ENCODE results near the gene ATP6V1C2. TPM values are rescaled to one million over a fixed set of nuclear protein-coding genes. Genes with fewer than 3 reads are reported as not detected.

The ATP6V1C2 gene
- total RNA-seq, 4 donors from 2014 or later = 130 to 418 (median 211) TPM

DNA sequence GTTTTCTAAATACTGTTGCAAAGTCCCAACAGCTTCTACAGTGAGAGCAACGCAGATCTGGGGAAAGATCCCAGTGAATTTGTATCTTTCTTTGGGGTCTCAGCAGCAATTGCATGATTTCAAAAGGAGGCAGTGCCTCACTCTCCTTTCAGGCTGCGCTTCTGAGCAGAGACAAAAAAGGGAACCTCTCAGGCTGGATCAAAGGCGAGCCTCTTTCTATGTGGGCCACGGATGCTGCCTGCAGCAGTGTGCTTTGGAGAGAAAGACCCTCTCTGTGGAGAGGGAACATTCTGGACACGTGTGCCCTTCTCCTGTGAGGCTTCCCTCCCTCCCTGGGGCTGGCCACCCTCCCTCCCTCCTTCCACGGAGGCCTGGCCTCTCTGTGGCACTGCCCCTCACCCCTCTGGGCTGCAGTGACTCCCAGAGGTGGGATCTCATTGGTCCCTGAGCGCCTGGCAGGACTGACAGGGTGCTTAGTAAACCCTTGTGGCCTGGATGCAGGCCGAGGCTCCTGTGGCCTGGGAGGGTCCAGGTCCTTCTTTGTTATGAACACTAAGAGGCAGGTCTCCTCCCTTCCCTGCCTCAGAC lies 112.7 kb downstream of the ATP6V1C2 start:
- TF ChIP-seq, protein P1, sequence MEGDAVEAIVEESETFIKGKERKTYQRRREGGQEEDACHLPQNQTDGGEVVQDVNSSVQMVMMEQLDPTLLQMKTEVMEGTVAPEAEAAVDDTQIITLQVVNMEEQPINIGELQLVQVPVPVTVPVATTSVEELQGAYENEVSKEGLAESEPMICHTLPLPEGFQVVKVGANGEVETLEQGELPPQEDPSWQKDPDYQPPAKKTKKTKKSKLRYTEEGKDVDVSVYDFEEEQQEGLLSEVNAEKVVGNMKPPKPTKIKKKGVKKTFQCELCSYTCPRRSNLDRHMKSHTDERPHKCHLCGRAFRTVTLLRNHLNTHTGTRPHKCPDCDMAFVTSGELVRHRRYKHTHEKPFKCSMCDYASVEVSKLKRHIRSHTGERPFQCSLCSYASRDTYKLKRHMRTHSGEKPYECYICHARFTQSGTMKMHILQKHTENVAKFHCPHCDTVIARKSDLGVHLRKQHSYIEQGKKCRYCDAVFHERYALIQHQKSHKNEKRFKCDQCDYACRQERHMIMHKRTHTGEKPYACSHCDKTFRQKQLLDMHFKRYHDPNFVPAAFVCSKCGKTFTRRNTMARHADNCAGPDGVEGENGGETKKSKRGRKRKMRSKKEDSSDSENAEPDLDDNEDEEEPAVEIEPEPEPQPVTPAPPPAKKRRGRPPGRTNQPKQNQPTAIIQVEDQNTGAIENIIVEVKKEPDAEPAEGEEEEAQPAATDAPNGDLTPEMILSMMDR (IDR thresholded peaks at IDR 0.05) = no peak
- no peak for TF ChIP-seq POLR2A (IDR thresholded peaks at IDR 0.05)
- no peak overlapping the region for H3K4me3 ChIP-seq (ENCODE audit: low read depth, poor library complexity, severe bottlenecking)
- WGBS, 2 donors = 76 to 77% methylated on average over 8 of the region's 8 CpGs
- intact Hi-C loops (cut with DNase I; ENCODE audit: low total_unique reads) = loop anchor here (5.0 to 10.0 kb wide), 2 partner anchors 288 to 611 kb away; no protein-coding TSS in a partner anchor
- no peak for DNase-seq (ENCODE audit: low spot score in 2 of 2)

Other genes with a start within 250 kb of the ATP6V1C2 start
- 10 to 100 TPM; 14.6 to 23.3 (median 19.2) TPM for gene NOL10, start 31.7 kb upstream of the ATP6V1C2 start, total RNA-seq
- gene PDIA6, start 91.2 kb downstream of the ATP6V1C2 start, total RNA-seq = 10 to 100 TPM; 50.5 to 97.7 (median 73.7) TPM
- gene KCNF1, start 190.3 kb downstream of the ATP6V1C2 start, total RNA-seq = not detected

All from lower leg skin (tissue), 4 donors.